GM19240 (cell line): Measurements from ENCODE around the gene RAPGEF5.

Source experiments
- DNase-seq: peaks from one replicate; pipeline ENCODE4 v3.0.0; 2011; ENCODE audit warnings: low spot score; ENCODE audit not compliant: insufficient read length

Gene RAPGEF5

DNA sequence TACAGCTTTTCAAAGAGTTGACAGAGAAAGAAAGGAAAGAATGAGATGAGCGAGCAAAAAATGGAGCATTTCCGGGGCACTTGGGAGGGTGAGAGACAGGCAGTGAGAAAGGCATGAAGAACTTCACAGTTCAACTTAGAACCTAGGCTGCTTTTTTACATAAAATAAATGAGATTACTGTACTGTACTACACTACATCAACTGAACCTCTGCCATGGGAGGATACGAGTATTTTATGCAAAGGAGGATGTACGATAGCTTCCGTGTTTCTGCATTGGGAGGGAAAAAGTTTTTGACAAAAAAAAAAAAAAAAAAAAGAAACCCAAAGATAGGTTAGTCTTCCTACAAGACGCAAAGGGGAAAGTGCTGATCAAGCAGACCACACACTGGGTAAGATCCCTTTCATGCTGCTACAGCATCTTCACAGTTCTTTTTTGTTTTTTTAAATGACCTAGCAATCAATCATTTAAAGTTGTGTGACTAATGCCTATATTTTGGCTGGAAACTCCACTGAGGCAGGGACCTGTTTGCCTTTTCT lies 88.0 kb downstream of the RAPGEF5 start:
- DNase-seq: no peak

DNA sequence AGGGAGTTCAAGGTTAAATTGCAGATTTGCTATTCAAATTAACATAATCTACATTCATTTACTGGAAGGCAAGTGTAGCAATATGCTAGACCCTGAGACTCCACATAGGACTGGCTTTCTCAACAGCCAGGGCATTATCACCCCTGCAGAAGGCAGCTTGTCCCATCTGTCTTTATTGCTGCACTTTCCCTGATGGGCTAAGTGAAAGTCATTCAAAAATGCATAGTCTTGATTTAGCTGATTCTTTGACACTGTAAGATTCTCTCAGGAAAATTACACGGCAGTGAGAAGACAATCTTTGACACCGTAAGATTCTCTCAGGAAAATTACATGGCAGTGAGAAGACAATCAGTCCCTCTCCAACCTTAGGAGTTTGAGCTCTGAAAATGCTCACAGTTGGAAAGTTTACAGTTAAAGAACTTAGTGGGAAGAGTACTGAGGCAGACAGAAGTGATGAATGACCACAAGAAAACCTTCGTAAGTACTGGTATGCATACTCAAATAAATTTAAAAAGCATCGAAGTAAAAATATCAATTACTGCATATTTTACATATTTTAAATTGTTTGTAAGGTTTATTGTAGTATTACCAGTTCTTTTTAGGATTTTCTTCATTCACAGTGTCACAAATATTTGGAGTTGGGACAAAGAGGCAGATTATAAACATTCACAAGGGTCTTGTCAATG lies 88.9 kb downstream of the RAPGEF5 start:
- DNase-seq: no peak

DNA sequence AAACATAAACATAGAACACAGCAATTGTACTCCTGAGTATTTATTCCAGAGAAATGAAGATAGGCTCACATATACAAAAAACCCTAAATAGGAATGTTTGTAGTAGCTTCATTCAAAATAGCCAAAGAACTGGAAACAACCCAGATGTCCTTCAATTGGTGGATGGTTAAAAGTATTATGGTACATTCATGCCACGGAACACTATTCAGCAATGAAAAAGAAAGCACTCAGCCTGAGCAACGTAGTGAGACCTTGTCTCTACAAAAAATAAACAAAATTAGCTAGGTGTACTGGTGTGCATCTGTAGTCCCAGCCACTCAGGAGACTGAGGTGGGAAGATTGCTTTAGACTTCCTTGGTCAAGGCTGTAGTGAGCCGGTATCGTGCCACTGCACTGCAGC lies 94.4 kb downstream of the RAPGEF5 start:
- no peak for DNase-seq

DNA sequence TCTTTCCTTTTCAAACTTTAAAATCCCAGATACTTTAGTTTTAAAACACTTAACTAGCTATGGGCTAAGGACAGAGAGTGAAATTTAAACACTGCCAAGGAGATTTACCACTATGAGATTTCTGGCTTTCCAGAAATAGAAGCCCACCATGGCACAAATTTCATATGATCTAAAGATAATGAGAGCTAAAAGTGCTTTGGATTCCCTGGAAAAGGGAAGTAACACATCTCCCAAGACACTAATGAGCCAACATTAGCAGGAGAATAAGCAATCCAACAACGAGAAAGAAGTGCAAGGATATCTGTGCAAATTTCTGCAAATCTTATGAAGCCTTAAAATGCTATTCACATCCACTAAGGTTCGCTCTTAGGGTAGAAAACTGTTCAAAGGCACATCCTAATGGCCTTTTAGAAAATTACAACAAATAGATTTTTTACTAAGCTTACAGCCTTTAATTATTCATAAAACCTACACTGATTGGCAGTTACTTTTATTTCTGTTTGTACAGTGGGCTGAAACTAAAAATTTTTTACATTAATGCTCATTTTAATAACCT lies 100.3 kb downstream of the RAPGEF5 start:
- no peak for DNase-seq

DNA sequence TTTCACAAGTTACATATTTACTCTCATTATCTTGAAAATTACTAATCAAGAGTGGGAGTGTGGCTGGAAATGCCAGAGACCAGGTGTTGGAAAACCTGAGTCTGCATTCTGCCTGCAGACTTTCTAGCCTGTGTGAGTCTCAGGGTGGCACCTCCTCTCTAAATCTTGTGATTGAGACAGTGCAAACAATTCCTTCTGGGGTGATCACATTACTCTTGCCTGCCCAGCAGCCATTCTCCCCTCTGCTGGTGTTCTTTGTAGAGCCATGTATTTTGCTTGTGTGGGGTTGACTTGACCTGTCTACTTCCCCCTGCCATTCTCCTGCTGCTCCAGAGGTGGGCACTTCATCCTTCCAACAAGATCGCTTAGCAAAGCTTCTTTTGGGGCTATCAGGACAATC lies 101.1 kb downstream of the RAPGEF5 start:
- DNase-seq: no peak

DNA sequence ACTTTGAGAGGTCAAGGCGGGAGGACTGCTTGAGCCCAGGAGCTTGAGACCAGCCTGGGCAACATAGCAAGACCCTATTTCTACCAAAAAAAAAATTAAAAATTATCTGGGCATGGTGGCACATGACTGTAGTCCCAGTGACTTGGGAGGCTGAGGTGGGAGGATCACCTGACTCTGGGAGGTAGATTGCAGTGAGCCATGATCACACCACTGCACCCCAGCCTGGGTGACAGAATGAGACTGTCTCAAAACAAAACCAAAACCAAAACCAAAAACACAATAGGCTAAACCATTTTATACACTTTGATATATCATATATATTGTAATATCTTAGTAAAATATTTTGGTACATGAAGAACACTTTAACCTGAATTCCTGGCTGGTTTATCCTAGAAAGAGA lies 101.6 kb downstream of the RAPGEF5 start:
- DNase-seq: no peak

DNA sequence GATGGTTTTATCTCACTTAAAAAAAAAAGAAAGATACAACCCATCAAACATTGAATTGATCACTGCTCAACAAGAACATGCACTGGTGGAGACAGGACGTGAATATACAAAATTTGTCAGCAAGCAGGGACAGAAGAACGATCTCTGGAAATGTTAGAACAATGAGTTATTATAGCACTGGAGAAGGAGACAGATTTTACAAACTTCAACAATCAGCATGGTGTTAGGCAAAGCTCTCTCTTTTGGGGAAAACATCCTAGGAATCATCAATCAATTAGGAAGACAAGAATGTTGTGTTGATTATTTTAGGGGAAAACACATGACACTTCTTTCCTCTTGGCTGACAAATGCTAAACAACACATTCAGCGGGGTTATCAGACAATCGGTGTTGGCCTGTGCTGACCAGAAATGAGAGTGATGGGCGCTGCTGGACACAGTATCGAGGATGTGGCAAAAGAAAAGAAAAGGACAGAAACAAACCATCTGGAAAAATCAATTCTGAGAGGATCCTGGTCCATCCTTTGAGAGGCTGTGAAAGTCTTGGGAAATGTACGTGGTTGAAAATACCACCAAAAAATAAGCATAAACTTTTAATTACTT lies 103.9 kb downstream of the RAPGEF5 start:
- DNase-seq: no peak

DNA sequence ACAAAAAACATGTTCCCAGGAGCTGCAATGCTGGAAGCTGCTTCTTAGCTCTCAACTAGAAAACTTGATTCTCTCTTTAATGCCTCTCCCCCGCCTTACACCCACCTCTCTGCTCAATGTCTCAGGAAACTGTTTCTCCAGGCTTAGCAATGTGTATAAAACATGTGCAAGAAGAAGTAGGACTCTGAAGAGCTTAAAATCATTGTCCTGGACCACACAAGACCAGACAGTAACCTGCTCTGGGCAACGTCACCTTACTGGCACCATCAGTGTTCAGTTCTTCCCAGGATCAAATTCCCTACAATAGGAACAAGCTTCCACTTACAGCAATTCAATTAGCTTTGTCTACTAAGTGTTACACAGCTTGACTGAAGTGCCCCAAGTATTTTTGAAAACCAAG lies 104.9 kb downstream of the RAPGEF5 start:
- DNase-seq: no peak

DNA sequence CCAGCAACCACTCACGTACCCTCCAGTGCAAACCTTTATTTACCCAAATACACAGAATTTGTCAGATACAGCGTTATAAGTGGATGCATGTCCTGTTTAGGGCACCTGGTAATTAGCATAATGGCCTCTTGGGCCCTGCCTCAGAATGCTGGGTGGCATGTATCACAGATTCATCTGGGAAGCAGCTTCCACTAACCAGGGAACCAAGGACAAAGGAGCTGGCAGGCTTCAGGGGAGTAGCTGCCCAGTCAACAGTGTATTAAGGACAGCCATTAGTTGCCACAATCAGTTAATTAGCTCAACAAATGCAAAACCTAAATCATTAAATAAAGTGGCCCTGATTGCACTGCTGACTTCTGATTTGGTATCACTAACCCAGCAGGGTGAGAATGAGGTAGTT lies 105.7 kb downstream of the RAPGEF5 start:
- DNase-seq: no peak

DNA sequence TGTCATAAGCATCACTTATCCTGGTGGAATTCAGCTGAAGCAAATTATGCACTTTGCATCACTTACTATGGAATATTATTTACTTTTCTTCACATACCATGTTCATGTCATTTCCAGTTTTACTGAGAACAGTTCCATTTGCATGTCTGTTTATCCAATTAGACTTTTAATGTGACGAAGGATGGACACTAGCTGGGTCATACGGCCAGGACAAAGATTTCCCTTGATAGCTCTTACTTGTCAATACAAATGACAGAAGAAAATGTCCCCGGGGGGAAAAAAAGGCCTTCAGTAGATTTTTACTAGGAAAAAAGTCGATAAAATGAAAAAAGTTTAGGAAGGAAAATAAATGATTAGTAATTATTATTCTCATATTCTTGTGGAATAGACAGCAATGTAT lies 106.6 kb downstream of the RAPGEF5 start:
- DNase-seq: no peak

DNA sequence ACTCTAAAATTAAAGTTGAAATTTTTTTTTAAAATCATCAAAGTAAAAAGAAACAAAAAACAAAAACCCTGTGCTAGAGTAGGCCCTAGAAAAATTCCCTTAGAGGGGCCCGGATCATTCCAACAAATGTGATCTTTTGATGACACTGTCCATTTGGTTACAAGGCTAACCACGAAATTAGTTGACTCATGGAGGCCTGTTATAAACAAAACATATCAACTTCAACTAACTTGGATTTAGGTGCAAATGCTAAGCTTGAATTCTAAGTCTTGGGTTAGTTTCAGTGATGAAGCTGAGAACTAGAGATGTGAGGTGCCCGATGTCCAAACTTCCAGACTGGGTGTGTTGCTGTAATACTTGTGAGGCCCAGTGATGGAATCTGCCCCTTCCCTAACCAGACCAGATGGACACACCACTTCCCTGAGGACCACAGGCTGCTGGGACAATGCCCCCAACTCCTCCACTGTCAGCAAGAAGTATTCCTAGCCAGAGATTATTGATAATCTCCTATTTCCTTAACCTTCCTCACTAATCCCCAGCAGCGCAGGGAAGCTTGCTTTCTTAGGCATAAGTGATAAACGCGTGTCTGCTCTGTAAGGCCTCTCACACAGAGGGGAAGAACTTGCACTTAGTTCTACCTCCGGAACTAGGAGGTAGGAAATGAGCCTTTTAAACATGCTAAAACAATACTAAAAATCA lies 108.7 kb downstream of the RAPGEF5 start:
- no peak for DNase-seq

DNA sequence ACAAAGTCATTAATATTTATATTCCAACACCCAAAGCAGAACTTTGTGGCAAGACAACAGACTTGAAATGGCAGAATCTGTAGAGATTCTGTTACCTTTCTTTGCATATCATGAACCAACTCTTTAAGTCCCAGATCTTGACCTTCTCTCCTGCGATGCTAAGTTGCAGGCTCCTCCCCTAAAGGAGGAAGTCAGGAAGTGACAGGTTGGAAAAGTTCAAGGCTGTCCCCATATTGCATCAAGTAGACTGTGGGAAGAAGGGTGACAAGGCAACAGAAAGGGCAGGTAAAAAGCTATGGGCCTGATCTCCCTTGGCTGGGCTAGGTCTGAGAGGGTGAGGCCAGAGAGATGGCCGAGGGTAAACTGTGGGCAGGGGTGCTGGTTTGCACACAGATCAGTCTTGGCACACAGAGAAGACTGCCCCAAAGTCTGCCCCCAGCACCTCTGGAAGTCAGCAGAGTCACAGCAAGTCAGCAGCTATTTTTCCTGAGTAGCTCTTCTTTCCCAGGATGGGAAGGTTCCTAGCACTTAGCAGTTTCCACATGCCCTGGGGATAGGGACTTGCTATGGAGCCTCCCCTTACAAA lies 115.1 kb downstream of the RAPGEF5 start:
- no peak for DNase-seq

DNA sequence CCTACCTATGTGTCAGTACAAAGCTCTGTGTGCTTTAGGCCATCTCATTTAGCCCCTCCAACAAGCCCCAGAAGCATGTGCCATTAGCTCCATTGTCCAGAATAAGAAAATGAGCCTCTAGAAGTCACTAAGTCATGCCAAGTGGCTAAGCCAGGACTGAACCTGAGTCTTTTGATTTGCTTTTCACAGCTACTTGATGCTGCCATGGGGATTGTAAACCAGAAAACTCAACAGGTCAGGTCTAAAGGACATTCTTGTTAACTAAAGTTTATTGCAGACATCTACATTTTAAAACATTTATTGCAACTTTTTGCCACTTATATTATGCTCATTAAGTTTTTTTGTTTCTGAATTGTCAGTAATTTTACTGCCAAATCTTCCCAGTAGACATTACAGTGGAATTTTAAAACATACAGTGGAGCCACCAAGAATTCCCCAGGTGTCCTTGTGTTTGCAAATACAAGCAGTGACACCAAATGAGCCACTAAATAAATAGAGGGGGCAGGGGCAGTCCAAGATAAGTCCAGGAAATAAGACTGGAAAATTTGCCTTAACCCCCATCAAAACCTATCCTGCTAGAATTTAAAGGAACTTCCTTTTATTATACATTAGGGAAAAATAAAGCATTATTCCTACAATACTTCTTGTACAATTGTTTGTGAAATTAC lies 115.9 kb downstream of the RAPGEF5 start:
- no peak for DNase-seq

DNA sequence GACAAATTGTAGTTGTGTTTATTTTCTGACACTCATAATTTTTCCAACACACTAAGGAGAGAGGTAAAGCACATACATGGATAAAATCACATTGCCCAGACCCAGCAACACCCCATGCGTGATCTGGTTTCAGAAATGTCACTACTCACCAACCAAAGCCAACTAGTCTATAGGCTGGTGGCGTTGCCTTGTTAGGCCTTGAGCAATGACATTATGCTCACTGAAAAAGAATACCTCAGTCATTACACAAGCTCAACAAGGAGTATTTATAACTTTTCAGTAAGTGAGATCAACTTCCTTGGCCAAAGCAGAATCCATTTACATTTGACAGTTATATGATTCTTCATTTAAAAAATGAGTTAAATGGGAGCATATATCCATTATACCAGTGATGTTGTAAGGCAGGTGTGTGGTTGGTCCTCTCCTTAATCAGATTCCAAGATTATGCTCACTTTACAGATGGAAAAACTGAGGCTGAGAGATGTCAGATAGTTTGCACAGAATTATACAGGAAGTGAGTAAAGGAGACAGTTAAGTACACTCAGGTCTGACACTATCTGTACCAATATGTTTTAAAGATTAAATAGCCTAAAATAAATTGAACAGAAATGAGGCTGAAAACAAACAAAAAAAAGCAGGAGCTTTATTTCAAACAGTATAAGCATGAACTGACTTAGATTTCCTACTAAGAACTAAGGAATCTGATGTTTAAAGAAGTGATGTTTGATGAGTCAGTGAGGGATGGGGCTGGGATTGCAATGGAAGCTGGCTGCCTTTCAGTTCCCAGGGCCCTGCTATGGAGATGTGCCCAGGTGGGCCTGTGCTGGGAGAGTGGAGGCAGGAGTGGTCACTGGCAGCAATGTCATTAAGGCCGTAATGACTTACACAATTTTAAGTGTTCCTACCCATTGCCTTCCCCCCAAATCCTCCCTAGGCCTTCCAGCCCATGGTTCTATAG lies 118.3 kb downstream of the RAPGEF5 start:
- DNase-seq: no peak

DNA sequence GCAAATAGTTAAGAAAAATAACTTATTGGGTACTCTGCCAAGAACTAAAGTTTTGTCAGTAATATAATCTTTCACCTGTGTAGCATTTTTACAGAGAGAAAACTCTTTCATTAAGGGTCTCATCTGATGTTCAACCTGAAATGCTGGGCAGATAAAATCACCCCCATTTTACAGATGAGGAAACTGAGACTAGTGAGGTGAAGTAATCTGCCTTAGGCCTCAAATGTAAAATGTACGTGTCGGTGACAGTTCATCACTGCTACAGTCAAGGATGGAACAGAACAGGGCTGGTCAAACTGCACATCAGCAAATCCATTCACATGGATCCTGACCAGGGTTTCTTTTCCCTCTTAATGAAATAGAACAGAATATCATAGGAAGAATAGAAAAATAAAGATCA lies 121.8 kb downstream of the RAPGEF5 start:
- DNase-seq: no peak

DNA sequence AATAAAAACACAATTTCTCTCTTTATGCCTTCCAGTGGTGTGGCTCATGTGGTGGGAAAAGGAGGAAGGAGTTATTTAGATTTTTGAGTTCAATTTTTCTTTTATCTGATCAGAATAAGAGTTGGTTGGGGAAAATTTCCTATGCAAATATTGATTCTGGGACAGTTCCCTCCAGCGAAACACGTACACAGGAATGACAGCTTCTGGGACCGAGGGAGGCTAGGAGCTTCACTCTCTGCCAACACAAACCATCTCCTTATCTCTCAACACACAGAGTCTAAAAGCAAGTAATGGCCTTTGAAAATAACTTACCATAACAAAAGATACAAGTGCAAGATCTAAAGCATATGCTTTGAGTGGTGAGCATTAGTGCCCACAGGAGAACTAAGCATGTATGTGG lies 122.7 kb downstream of the RAPGEF5 start:
- DNase-seq: no peak

DNA sequence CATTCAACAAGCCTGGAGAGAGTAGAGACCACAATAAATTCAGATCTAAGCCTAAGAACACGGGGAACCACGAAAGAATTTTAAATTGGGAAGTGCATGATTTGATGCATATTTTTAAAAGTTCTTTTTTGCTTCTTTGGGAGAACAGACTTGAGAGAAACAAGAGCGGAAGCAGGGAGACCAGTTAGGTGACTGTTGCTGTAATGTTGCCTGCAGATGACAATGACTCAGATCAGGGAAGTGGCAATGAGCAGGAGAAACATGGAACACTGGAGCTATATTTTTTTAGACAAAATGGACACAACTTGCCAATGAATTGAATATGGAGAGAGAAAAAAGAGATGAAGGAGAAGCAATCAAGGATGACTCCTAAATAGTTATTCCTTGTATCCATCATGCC lies 125.1 kb downstream of the RAPGEF5 start:
- no peak for DNase-seq

DNA sequence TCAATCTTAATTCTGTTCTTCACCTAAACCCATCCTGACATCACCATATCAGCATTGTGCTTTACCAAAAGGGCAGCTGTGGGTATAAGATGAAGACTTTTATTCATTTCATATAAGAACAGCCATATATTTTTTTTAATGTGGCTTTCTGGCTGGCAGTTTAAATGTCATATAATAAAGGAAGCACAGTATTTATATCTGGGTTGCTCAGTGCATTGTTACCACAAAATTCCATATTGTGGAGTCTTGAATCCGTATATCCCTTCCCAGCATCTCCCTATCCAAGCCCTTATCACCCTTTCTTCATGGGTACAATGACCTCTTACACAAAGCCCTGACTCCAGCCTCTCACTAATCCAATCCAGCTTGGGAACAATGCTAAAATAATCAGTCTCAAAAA lies 125.8 kb downstream of the RAPGEF5 start:
- no peak for DNase-seq

DNA sequence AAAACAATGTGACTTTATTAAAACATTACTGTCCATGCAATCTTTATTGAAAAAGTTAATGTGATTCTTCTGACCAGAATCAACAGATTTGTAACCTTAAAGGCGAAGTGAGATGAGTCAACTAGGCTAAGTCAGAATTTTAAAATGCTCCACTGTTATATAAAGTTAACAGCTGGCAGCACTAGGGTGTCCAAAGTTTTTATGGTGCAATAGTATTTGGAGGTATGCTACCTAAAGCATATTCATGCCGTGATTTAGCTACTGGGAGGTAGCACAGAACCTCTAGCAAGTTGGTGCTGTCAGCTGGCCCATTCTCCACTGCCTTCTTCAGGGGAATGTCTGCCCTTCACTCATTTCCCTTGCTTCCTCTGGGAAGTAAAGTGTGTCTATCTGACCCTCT lies 126.7 kb downstream of the RAPGEF5 start:
- no peak for DNase-seq

DNA sequence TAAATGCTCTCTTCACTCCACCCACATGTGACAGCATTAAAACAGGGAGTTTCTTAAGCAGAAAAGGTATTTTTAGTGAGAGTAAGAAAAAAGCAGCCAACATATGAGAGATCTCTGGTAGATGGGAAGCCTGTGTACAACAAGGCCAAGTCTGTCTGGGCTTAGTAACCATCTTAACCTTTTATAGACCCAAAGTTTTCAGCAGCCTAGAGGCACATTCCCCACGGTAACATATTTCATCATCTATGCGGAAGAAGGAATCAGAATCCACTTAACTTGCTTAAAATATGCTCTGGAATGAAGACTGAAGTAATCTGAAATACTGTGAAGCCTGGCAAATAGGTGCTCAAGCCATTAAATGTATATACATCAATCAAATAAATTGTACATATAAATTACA lies 127.8 kb downstream of the RAPGEF5 start:
- no peak for DNase-seq
